Chondrocyte (in vitro differentiated cells): ENCODE data around the gene SMS. TPM values are rescaled to one million over a fixed set of nuclear protein-coding genes. Genes with fewer than 3 reads are reported as not detected.

Experiments
- DNase-seq: peaks from one replicate; pipeline ENCODE4 v3.0.0; 2021; ENCODE audit warnings: mixed read lengths, low spot score
- H3K27ac Mint-ChIP-seq: one replicate; pipeline ENCODE4 v1.8.0; 2021; ENCODE audit warnings: mild to moderate bottlenecking, moderate library complexity, mixed read lengths; ENCODE audit not compliant: unreplicated experiment
- H3K27me3 Mint-ChIP-seq: 2 replicates; pipeline ENCODE4 v1.8.0; 2021; ENCODE audit warnings: low read depth, mixed read lengths
- H3K36me3 Mint-ChIP-seq: 2 replicates; pipeline ENCODE4 v1.8.0; 2021; ENCODE audit warnings: low read depth, mixed read lengths
- H3K4me1 Mint-ChIP-seq: 2 replicates; pipeline ENCODE4 v1.8.0; 2021; ENCODE audit warnings: low read depth, mild to moderate bottlenecking, mixed read lengths
- H3K4me3 Mint-ChIP-seq: one replicate; pipeline ENCODE4 v1.8.0; 2021; ENCODE audit warnings: mild to moderate bottlenecking, moderate library complexity, mixed read lengths; ENCODE audit not compliant: unreplicated experiment
- H3K9me3 Mint-ChIP-seq: 2 replicates; pipeline ENCODE4 v1.8.0; 2021; ENCODE audit warnings: low read depth, mixed read lengths
- CTCF ChIP-seq: fragments of 200-600 bp; sonication (generic); IDR thresholded peaks from 2 replicates; pipeline ENCODE4 v1.5.0; 2021; ENCODE audit warnings: antibody characterized with exemption, mild to moderate bottlenecking, moderate library complexity
- total RNA-seq: library from RNA; stranded (reverse); gene quantifications from 3 replicates; pipeline ENCODE4 v1.2.1, GENCODE V29; 2021

The SMS gene
- total RNA-seq, 1 donor from 2014 or later: 131 TPM

- Mint-ChIP-seq H3K27ac (no peak overlapping the region), H3K9me3 (peaks cover 2% of the 10 kb centered on the region), H3K4me3 (no peak overlapping the region), H3K4me1 (no peaks in the 10 kb centered on the region), H3K27me3 (no peaks in the 10 kb centered on the region), H3K36me3 (peaks cover 1% of the 10 kb centered on the region)
- no peak for DNase-seq
- TF ChIP-seq CTCF: no peak
Observed at GRCh38 chrX:22015139-22015750, 74.7 kb downstream of the SMS start.

GRCh38 chrX:22021751-22022324 is 81.3 kb downstream of the SMS start:
- H3K4me3 Mint-ChIP-seq: no peak overlapping the region
- H3K9me3 Mint-ChIP-seq: no peaks in the 10 kb centered on the region
- H3K27me3 Mint-ChIP-seq: no peaks in the 10 kb centered on the region
- no peak for DNase-seq
- TF ChIP-seq CTCF: no peak
- H3K4me1 Mint-ChIP-seq: no peaks in the 10 kb centered on the region
- no peak overlapping the region for H3K27ac Mint-ChIP-seq
- no peaks in the 10 kb centered on the region for H3K36me3 Mint-ChIP-seq

- TF ChIP-seq CTCF: no peak
- H3K9me3 Mint-ChIP-seq: no peaks in the 10 kb centered on the region
- H3K36me3 Mint-ChIP-seq: no peaks in the 10 kb centered on the region
- H3K27me3 Mint-ChIP-seq: no peaks in the 10 kb centered on the region
- H3K4me3 Mint-ChIP-seq: no peak overlapping the region
- no peaks in the 10 kb centered on the region for H3K4me1 Mint-ChIP-seq
- no peak for DNase-seq
- no peak overlapping the region for H3K27ac Mint-ChIP-seq
Observed at GRCh38 chrX:22024577-22024976, 84.1 kb downstream of the SMS start.

- H3K4me3 Mint-ChIP-seq: no peak overlapping the region
- no peaks in the 10 kb centered on the region for H3K9me3 Mint-ChIP-seq
- no peak overlapping the region for H3K27ac Mint-ChIP-seq
- DNase-seq: no peak
- H3K36me3 Mint-ChIP-seq: no peaks in the 10 kb centered on the region
- no peaks in the 10 kb centered on the region for H3K27me3 Mint-ChIP-seq
- H3K4me1 Mint-ChIP-seq: no peaks in the 10 kb centered on the region
- no peak for TF ChIP-seq CTCF
Observed at GRCh38 chrX:22025751-22026150, 85.2 kb downstream of the SMS start.

- no peak for TF ChIP-seq CTCF
- H3K9me3 Mint-ChIP-seq: no peaks in the 10 kb centered on the region
- H3K27ac Mint-ChIP-seq: no peak overlapping the region
- H3K4me1 Mint-ChIP-seq: no peaks in the 10 kb centered on the region
- no peak overlapping the region for H3K4me3 Mint-ChIP-seq
- H3K27me3 Mint-ChIP-seq: no peaks in the 10 kb centered on the region
- H3K36me3 Mint-ChIP-seq: no peaks in the 10 kb centered on the region
- DNase-seq: no peak
Observed at GRCh38 chrX:22026731-22027130, 86.2 kb downstream of the SMS start.
